GM19193 (cell line): ENCODE data around the gene TMEM97.

ENCODE experiments used
- POLR2A ChIP-seq: IDR thresholded peaks from 4 replicates; pipeline ENCODE4 v1.6.1; 2011; ENCODE audit not compliant: insufficient read depth, insufficient read length; ENCODE audit errors: extremely low read depth

Gene TMEM97

DNA sequence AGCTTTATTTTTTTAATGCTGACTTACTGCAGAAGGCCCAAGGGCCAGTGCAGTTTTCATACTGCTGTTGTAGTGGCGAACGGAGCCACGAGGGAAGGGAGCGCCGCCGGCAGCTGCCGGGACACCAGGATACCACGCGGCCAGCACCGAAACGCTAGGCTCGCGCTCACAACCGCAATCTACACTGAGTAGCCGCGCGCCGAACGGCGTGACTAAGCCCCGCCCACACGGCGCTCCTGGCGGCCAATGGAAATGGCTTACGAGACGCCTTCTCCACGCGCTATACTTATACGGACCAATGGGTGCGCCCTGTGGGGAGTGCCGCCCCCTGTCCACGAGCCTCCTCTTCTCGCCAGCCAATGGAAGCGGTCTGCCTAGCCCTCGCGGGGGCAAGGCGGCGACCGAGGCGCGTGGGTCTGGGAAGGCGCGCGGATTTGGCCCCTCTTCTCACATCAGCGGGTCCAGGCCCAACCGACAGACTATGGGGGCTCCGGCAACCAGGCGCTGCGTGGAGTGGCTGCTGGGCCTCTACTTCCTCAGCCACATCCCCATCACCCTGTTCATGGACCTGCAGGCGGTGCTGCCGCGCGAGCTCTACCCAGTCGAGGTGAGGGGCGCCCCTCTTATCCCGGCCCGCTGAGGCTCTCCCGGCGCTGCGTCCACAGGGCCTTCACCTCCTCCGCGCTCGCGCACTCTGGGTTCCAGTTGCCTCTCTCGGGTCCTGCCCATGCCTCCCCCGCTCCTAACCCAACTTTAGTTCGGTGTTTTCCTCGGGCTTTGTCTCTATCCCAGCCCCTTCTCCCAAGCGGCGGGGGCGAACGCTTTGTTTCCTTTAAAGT, at the start of gene TMEM97:
Gene TMEM97 (plus strand): TSS at position 442 of the 839 bp plus-strand sequence. CDS start 40 bp downstream, at position 482.
- TF ChIP-seq POLR2A: peak; percentile 57

GRCh38 chr17:28270055-28270454, 48.9 kb upstream of the TMEM97 start:
- no peak for TF ChIP-seq POLR2A

DNA sequence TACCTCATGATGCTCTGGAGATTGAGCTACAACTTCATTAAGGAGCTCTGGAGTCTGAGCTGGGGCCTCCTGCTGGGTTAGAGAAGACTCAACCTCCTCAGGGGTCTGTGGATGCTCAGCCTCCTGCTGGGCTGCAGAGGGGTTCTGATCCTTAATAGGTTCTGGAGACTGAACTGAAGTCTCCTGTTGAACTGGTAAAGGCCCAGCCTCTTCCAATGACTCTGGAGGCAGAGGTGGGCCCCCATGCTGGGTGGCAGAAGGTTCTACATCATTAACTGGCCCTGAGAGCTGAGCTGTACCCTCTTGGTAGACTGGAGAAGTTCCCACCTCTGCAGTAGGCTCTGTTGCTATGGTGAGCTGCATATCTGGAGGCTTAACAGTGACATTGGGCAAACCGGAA, 48.1 kb upstream of the TMEM97 start:
- TF ChIP-seq POLR2A: no peak

DNA sequence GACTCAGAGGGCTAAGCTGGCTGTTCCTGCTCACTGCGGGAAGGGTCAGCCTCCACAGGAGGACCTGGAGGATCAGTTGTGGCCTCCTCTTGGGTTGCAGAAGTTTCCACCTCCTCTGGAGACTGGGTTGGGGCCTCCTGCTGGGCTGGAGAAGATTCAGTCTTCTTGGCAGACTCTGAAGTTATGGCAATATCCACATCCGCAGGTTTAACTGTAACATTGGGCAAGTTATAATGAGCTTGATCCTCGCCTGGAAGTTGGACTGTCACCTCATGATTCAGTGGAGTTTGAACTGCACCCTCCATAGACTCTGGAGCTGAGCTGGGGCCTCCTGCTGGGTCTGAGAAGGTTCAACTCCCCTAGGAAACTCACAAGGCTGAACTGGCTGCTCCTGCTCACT, 47.6 kb upstream of the TMEM97 start:
- no peak for TF ChIP-seq POLR2A

GRCh38 chr17:28272166-28272565, 46.8 kb upstream of the TMEM97 start:
- no peak for TF ChIP-seq POLR2A

DNA sequence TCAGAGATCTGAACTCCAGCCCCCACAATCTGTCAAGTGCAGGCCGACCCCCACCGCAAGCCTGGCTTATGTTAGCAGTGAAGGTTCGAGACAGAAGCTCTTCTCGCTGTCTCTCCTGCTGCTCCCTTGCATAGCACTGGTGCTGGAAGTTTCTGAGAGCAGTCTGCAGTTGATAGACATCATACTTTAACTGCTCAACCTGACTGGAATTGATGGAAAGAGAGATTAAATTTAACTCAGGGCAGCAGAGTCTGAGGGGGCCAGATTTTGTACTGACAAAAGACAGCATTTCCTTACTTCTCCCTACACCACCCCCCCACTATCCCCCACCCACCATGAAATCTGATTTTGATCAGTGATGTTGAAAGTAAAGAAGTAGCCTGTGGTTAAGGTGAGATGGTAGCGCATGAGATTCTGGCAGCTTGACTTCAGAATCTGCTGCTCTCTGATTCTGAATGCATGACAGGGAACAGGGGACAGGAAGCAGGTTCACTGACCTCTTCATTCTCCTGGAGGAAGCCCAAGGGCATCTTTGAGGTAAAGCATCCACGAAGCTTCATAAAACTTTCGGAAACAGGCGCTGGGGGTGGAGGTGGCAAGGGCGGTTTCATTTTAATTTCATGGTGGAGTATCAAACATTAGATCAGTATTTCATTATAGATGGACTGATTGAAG, 44.3 kb upstream of the TMEM97 start:
- TF ChIP-seq POLR2A: no peak

- TF ChIP-seq POLR2A: no peak
Measured at GRCh38 chr17:28276011-28276410, 43.0 kb upstream of the TMEM97 start.

GRCh38 chr17:28279411-28279810, 39.6 kb upstream of the TMEM97 start:
- no peak for TF ChIP-seq POLR2A

DNA sequence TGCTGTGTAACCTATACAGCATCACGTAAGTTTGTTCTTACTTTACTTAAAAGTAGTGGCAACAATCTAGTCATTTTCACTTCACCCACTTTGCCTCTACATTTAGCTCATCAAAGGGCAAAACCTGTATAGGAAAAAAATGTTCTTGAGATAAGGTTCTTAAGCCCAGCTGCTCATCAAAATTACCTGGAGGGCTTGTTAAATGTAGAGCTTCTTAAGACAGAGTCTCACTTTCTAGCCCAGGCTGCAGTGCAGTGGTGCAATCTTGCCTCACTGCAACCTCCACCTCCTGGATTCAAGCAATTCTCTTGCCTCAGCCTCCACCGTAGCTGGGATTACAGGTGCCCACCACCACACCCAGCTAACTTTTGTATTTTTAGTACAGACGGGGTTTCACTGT, 38.2 kb upstream of the TMEM97 start:
- no peak for TF ChIP-seq POLR2A

DNA sequence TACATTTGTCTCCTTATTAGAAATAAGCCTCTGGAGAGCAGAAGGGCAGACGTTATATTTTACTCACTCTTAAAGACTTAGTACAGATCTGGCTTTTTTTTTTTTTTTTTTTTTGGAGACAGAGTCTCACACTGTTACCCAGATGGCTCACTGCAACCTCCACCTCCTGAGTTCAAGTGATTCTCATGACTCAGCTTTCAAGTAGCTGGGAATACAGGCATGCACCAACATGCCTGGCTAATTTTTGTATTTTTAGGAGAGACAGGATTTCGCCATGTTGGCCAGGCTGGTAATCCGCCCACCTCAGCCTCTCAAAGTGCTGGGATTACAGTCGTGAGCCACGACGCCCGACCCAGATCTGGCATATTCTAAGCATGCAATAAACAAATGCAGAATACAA, 36.4 kb upstream of the TMEM97 start:
- TF ChIP-seq POLR2A: no peak

DNA sequence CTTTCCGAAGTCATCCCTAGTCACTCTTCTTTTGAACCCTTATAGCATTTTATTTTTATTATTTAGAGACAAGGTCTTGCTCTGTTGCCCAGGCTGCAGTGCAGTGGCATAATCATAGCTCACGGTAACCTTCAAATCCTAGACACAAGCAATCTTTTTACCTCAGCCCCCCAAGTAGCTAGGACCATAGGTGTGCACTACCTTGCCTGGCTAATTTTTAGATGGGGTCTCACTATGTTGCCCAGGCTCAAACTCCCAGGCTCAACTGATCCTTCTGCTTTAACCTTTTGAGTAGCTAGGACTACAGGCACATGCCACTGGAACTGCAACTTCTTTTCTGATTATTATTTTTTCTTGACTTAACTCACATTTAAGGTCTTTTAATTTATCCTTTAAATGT, 33.0 kb upstream of the TMEM97 start:
- no peak for TF ChIP-seq POLR2A

DNA sequence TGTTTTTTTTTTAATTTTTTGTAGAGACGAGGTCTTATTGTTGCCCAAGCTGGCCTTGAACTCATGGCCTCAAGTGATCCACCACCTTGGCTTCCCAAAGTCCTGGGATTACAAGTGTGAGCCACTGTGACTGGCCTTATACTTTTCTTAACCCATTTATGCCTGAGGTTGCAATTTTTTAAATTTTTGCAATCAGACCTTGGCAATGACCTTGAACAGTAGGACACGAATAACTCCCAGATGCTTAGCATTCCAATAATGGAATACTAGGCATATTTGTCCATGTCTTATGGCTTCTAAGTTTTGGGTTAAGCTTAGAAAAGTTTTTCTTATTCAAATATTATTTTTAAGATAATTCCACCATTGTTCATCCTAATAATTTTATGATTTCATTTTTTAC, 28.3 kb upstream of the TMEM97 start:
- no peak for TF ChIP-seq POLR2A

GRCh38 chr17:28291780-28292330, 27.1 kb upstream of the TMEM97 start:
- TF ChIP-seq POLR2A: no peak

- no peak for TF ChIP-seq POLR2A
Measured at GRCh38 chr17:28293994-28294393, 25.0 kb upstream of the TMEM97 start.

- TF ChIP-seq POLR2A: no peak
Measured at GRCh38 chr17:28295677-28296578, 23.1 kb upstream of the TMEM97 start.

DNA sequence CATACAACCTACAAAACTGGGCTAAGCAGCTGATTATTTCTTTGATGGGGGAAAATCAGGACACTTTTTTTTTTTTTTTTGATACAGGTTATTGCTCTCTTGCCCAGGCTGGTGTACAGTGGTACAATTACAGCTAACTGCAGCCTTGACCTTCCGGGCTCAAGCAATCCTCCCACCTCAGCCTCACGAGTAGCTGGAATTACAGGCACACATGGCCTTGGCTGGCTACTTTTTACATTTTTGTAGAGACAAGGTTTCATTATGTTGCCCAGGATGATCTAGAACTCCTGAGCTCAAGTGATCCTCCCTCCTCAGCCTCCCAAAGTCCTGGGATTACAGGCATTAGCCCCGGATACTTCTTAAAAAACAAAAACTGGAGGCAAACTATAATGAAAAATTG, 20.6 kb upstream of the TMEM97 start:
- no peak for TF ChIP-seq POLR2A

GRCh38 chr17:28306954-28307401, 12.0 kb upstream of the TMEM97 start:
- TF ChIP-seq POLR2A: no peak
